ENCODE results near the gene FIGN. TPM values are rescaled to one million over a fixed set of nuclear protein-coding genes. Genes with fewer than 3 reads are reported as not detected.

The FIGN gene
- total and polyA plus RNA-seq, 2 of the 8 experiments (the other 6 are each of a cell fraction or from before 2014, with no cell fraction given), result 5.0 to 22.8 TPM

DNA sequence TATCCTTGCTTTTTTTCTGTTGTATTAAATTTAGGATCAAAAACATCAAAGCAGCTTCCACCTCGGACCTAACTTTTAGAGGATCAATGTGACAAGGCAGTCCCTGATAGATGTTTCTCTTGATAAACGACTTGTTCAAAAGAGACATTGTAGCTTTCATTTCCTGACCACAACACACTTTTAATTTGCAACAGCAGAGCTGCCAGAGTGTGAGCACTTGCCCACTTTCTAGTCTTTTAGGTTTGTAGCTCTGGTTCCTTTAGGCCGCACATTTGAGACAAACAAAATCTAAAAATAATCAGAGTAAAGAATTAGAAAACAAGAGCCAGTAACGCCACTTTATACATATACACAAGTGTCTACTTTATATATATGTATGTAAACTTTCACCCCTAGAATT is 3.1 kb downstream of the FIGN start (continued):
- TF ChIP-seq, protein P1, sequence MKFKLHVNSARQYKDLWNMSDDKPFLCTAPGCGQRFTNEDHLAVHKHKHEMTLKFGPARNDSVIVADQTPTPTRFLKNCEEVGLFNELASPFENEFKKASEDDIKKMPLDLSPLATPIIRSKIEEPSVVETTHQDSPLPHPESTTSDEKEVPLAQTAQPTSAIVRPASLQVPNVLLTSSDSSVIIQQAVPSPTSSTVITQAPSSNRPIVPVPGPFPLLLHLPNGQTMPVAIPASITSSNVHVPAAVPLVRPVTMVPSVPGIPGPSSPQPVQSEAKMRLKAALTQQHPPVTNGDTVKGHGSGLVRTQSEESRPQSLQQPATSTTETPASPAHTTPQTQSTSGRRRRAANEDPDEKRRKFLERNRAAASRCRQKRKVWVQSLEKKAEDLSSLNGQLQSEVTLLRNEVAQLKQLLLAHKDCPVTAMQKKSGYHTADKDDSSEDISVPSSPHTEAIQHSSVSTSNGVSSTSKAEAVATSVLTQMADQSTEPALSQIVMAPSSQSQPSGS (IDR thresholded peaks at IDR 0.05; ENCODE audit: low read length), result no peak

Data from H1 (cell line).